Activated CD8-positive, alpha-beta memory T cell treated with anti-CD3 and anti-CD28 coated beads for 36 hours (primary cell): Measurements from ENCODE around the gene DNHD1. TPM values are rescaled to one million over a fixed set of nuclear protein-coding genes. Genes with fewer than 3 reads are reported as not detected.

Experiments
- CTCF ChIA-PET: fragments of 350-600 bp; sonication (Branson Sonifier 250); formaldehyde crosslinking; loops from one replicate; lab custom pipeline; 2021; ENCODE audit warnings: antibody characterized with exemption; lab: Charles Lee
- POLR2A ChIA-PET: fragments of 350-600 bp; sonication (Branson Sonifier 250); formaldehyde crosslinking; loops from one replicate; lab custom pipeline; 2021; ENCODE audit warnings: antibody characterized with exemption; lab: Charles Lee
- total RNA-seq, 2 experiments: library from RNA; stranded (reverse); gene quantifications; one replicate each; pipeline ENCODE4 v1.2.3, GENCODE V29; 2021

DNHD1 gene
- total RNA-seq, result 10 to 100 TPM; 11.3 to 12.2 TPM

DNA sequence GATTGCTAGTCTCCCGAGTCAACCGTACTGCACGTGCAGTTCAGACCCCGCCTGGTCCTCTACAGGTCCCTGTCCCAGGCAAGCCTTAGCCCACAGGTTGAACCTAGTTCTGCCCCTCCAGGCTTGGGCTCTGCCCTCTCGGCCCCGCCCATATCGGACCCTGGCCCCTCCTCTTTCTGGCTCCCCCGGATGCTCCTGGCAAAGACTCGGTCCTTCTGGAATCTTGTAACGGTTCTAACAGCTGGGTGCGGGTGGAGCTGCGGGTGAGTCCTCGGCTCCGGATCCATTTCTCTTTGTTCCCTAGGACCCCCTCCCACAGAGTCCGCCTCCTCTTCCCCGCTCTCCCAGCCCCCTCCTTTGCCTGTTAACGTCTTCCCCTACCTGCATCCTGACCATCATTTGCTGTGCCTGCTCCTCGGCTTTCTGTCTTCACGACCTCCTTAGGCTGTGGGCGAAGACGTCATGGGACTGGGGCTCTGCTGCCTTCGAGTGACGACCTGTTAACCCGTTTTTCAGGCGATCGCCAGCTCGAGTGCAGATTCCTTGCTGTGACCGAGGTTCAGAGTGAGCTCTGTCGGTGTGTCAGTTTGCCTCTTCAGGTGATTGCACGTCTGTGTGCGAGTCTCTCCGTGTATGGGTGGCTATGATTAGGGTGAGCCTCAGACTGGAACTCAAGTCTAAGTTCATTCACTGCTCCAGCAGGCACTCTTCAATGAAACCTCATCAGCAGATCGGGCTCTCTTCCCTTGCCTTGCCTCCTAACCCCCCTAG is at the start of gene DNHD1:
Gene DNHD1, plus strand, starts transcription at position 212 of the 771 bp plus-strand sequence. CDS start 936 bp downstream, outside the sequence.
- ChIA-PET CTCF (interaction anchor here (0.9 to 1.5 kb wide), 2 partner anchors 15 to 118 kb away, joined by 3 to 6 read pairs; no protein-coding TSS in a partner anchor), POLR2A (interaction anchor here (0.7 kb wide), 1 partner anchor 63 kb away, joined by 3 read pairs; no protein-coding TSS in a partner anchor)

GRCh38 chr11:6448574-6448973 is 48.5 kb upstream of the DNHD1 start:
- ChIA-PET CTCF (interaction anchor here (0.6 to 12.5 kb wide), 2 partner anchors 74 to 75 kb away, joined by 3 to 195 read pairs; no protein-coding TSS in a partner anchor), POLR2A (no interaction called here)

GRCh38 chr11:6452219-6452618 is 44.9 kb upstream of the DNHD1 start:
- POLR2A ChIA-PET, result no interaction called here
- CTCF ChIA-PET, result no interaction called here

DNA sequence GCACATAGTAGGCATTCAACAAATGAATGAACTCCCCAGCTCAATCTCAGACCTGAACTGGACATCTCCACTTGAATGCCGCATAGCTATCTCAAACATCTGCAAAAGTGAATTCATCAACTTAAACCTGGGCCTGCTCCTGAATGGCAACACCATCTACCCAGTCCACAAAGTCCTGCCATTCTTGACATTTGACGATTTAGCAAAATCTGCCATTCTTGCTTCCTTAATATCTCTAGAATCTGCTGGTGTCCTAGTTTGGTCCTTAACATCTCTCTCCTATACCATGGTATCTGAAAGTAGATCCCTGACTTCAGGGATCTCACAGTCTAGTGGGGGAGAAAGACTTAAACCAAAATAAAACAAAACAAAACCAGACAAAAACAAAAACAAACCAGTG is 43.9 kb upstream of the DNHD1 start:
- POLR2A ChIA-PET, result no interaction called here
- CTCF ChIA-PET, result interaction anchor here (1.4 to 2.0 kb wide), 2 partner anchors 10 to 15 kb away, joined by 4 to 8 read pairs; no protein-coding TSS in a partner anchor

DNA sequence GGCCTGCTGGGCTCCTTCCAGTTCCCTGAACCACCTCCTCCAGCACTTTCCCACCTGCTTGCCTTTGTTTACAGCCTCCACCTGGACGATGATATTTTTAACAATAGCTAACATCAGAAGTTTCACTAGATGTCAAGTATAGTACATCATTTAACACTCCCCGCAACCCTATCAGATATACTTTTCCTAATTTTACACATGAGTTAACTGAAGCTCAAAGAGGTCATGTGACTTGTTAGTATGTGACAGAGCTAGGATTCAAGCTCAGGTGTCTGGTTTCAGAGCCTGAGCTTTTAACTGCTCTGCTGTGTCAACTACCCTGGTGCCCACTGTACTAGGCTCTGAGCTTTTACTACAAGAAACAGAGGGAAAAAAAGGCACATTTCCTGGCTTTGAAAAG is 42.0 kb upstream of the DNHD1 start:
- ChIA-PET CTCF (interaction anchor here (1.1 kb wide), 1 partner anchor 12 kb away, joined by 3 read pairs; no protein-coding TSS in a partner anchor), POLR2A (no interaction called here)

DNA sequence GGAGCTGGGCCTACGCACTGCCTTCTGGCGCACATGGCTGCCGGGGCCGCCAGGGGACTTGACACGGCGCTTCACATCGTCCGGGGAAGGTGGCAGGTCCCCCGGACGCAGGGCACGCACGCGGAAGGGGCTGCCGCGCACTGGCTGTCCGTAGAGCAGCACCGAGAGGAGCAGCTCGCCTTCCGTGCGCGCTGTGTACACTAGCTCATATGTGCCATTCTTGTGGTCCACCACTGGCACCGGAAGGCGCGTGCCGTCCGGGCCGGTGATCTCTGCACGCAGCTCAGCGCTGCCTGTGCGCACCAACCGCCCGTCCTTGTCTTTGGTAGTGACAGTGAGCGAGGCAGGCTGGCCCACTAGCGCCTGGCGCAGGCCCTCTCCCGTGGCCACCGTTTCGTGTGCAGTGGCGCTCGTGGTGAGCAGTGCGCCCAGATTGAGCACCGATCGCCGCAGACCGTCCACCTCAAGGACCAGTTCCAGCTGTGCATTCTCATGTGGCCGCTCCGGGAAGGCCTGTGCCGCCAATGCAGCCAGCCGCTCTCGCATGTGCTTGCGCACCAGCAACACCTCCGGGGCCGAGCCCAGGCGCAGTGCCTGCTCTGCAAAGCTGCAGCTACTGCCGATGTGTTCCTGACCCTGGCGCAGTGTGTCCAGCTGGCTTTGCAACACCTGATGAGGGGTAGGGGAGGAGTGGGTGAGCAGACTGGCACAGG is 40.6 kb upstream of the DNHD1 start:
- ChIA-PET CTCF (no interaction called here), POLR2A (no interaction called here)

GRCh38 chr11:6457581-6458320 is 39.3 kb upstream of the DNHD1 start:
- ChIA-PET POLR2A (no interaction called here), CTCF (no interaction called here)

DNA sequence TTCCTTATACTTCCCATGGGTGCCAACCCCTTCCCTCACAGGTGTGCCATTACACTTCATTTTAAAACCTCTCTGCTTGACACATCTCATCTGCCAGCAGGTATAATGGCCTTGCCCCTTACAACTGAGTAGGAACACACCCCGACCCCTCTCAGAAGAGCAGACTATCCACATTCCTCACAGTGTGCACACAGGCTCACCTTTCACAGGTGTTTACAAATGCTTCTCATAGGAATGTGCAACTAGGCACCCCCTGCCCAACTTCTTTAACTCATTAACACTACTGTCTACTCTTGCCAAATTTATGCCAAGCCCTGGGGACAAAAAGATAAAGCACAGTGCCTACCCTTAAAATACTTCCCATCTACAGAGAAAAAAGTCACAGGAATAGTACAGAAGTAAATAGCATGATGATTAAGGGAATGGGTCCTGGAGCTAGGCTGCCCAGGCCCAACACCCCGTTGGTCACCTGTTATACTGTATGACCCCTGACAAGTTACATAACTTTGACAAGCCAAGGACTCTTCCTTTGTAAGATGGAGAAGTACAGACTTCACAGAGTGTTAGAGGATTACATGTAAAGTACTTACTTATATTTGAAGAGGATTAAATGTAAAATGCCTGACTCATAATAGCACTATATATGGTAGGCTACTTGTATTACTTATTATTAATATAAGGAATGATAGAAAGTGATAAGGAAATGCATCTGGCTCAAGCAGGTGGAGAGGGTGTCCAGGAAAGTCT is 38.6 kb upstream of the DNHD1 start:
- ChIA-PET CTCF (interaction anchor here (1.0 kb wide), 1 partner anchor 79 kb away, joined by 4 read pairs; no protein-coding TSS in a partner anchor), POLR2A (no interaction called here)

DNA sequence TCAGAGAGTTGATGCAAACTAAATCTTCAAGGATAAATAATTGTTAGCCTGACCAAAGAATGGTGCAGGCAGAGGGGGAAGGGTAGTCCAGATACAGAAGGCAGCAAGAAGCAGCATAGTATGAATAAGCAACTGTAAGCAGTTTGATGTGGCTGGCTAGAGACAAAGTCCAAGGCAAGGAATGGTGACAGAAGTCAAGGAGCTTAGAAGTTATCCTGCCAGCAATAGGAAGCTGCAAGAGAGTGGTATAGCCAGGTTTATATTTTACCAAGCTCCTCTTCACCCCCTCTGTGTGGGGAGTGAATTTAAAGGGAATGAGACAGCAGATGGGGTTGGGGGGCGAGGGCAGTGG is 38.0 kb upstream of the DNHD1 start:
- POLR2A ChIA-PET, result interaction anchor here (0.9 kb wide), 1 partner anchor 16 kb away, joined by 6 read pairs; no protein-coding TSS in a partner anchor
- CTCF ChIA-PET, result interaction anchor here (1.0 kb wide), 1 partner anchor 80 kb away, joined by 4 read pairs; no protein-coding TSS in a partner anchor

- CTCF ChIA-PET, result interaction anchor here (0.8 to 1.7 kb wide), 2 partner anchors 62 to 90 kb away, joined by 3 to 7 read pairs; no protein-coding TSS in a partner anchor
- POLR2A ChIA-PET, result no interaction called here
Observed at GRCh38 chr11:6468712-6469495, 28.2 kb upstream of the DNHD1 start.

- ChIA-PET POLR2A (no interaction called here), CTCF (no interaction called here)
Observed at GRCh38 chr11:6469599-6469998, 27.5 kb upstream of the DNHD1 start.

DNA sequence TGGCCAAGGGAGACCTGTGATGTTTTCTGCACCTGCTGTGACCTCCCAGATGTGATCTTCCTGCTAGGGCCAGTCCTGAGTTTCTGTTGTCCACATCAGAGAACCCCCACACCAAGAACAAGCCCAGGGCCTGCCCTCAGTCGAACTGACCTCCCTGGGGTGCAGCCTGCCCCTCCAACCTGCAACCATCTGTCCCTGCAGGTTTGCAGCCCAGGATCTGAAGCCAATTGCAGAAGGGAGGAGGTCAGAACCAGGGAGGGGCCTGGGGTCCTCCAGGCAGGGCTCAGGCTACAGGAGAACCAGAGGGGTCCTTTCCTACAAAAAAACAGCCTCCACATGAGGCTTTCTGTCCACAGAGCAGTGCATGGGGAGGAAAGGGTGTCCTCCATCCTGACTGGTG is 24.1 kb upstream of the DNHD1 start:
- CTCF ChIA-PET, result interaction anchor here (0.8 to 1.7 kb wide), 4 partner anchors 29 to 233 kb away, joined by 3 to 4 read pairs (median 4); no protein-coding TSS in a partner anchor
- POLR2A ChIA-PET, result interaction anchor here (1.2 to 1.4 kb wide), 2 partner anchors 9 to 53 kb away, joined by 3 to 5 read pairs; partner anchors contain the start of gene APBB1

GRCh38 chr11:6473451-6474412 is 23.3 kb upstream of the DNHD1 start, which contains the start of gene TRIM3:
Gene TRIM3 (minus strand): TSS chr11:6473941. CDS start chr11:6465695, 8,246 bp downstream.
- ChIA-PET POLR2A (interaction anchor here (0.5 to 1.4 kb wide), 5 partner anchors 8 to 54 kb away, joined by 3 to 6 read pairs (median 3); partner anchors contain the start of genes APBB1 and TIMM10B), CTCF (interaction anchor here (0.7 to 2.2 kb wide), 5 partner anchors 30 to 232 kb away, joined by 3 to 5 read pairs (median 4); partner anchors contain the start of gene APBB1)

DNA sequence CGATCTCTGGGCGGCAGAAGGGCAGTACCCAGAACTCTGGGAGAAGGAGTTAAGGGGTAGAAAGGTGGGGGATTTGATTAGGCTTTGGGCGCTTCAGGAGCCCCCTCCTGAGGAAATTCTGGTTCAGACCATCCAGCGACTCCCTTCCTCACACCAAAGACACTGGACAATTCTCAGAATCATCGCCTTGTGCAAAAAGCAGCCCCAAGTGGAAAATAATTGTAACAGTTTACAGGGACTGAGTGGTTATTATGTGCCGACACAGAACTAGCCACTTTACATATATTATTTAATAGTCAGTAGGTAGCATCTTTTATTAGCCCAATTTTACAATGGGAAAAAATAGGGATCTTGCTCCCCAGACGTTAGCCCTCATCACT is 22.7 kb upstream of the DNHD1 start:
- POLR2A ChIA-PET, result interaction anchor here (0.5 to 1.1 kb wide), 3 partner anchors 12 to 34 kb away, joined by 3 to 6 read pairs (median 6); no protein-coding TSS in a partner anchor
- CTCF ChIA-PET, result interaction anchor here (0.5 to 2.2 kb wide), 2 partner anchors 95 to 255 kb away, joined by 3 to 5 read pairs; no protein-coding TSS in a partner anchor

GRCh38 chr11:6474806-6475500 is 22.1 kb upstream of the DNHD1 start:
- ChIA-PET CTCF (interaction anchor here (0.5 to 2.2 kb wide), 3 partner anchors 96 to 255 kb away, joined by 3 to 5 read pairs (median 3); no protein-coding TSS in a partner anchor), POLR2A (interaction anchor here (0.5 to 1.1 kb wide), 3 partner anchors 15 to 36 kb away, joined by 3 to 6 read pairs (median 6); no protein-coding TSS in a partner anchor)
